HS-5 (cell line): ENCODE data around the gene NPC1.
"Not testable (repeated sequence)": the region's sequence is repeated elsewhere in the genome, so short reads cannot be mapped to it uniquely, and the experiment has no call there.

ENCODE experiments used
- DNase-seq: peaks from one replicate; pipeline ENCODE4 v3.0.0-alpha.2; 2012; ENCODE audit warnings: low read depth

The NPC1 gene

GRCh38 chr18:23575309-23575651 lies 11.0 kb downstream of the NPC1 start:
- no peak for DNase-seq

DNA sequence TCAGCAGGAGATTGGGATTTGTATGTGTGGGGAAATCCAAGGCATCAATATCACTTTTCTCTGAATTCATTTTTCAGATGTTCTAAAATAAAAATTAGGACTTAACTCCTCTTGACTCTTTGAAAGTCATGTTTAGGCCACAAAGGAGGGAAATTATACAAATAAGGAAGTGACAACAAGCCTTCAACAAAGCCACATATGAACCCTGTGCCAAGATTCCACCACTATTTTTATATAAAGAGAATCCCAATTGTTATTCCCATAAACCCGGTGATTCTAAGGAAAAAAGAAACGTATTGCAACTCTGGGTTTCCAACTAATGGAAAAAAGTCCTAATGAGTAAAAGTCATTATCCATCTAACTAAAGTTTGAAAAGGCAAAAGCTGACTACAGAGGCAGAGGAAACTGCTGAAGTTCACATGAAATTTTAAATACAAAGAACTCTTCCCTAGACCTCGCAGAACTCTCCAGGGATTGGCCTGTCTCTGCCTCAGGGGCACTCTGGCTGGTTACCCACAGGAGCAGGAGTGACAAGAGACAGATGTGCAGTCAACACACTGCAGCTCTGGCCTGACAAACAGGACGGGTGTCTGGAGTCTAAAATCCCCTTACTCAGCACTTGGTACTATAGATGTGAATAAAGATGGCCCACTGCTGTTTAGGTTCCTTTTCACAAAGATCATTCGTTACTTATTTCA lies 11.5 kb downstream of the NPC1 start:
- DNase-seq: no peak

DNA sequence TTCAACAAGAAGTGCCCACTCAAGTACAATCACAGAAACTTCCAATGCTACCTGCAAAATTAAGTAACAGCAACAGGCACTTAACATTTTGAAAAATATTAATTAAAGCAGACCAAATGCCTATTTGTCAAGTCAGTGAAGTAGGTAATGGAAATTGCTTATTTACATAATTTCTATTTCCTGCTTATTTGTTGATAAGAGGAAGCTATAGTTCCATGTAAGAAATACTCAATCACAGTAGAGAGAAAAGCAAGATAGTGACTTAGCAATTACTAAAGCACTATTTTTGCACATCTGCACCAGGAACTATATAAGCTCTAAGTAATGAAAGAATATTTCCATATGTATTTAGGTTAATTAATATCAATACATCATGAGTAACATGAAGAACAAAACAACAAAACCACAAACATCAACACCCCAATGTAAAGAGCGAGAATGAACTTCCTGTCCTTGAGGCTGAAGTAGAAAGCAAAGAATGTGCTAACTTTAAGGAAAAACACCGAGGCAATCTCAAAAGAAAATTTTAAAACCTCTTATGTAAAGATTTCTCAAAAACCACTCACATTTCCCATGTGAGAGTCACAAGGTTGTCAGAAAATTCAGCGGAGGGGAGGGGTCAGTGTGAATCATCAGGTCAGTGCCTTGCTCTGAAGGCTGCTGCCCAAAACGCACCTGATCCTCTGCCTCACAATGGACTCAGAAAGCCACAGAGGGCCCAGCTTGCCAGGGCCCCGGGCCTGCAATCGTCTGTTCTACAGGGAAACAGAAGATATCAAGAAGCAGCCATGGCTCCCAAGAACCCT lies 12.5 kb downstream of the NPC1 start:
- DNase-seq: peak; percentile 56

DNA sequence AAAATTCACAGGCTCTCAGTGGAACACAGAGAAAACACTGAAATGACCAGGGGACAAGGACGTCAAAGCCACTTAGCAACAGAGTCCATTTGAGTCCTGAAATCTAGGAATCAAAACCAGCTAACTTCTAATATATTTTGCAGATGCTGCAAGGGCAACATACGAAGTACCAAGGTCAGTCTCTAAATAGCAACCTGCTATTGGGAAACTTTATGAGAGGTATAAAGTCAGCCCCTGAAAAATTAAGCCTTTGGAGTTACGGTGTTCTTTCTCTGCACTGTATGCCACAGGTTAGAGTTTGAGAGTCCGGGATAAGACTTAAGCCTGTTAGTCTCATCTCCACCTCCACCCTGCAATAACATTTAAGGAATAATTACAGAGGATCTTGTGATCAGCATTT lies 13.3 kb downstream of the NPC1 start:
- DNase-seq: no peak

DNA sequence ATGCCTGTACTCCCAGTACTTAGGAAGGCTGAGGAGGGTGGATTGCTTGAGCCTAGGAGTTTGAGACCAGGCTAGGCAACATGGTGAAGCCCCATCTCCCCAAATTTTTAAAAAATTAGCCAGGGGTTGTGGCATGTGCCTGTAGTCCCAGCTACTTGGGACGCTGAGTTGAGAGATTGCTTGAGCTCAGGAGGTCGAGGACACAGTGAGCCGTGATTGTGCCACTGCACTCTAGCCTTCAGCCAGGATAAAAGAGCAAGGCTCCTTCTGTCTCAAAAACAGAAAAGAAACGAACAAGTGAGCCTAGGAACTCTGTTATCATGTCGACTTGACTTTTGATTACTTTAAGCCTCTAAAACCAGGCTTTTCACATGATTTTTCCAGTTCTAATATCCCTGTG lies 13.7 kb downstream of the NPC1 start:
- DNase-seq: no peak

- DNase-seq: no peak
These were observed 14.3 kb downstream of the NPC1 start for GRCh38 chr18:23572012-23572411.

DNA sequence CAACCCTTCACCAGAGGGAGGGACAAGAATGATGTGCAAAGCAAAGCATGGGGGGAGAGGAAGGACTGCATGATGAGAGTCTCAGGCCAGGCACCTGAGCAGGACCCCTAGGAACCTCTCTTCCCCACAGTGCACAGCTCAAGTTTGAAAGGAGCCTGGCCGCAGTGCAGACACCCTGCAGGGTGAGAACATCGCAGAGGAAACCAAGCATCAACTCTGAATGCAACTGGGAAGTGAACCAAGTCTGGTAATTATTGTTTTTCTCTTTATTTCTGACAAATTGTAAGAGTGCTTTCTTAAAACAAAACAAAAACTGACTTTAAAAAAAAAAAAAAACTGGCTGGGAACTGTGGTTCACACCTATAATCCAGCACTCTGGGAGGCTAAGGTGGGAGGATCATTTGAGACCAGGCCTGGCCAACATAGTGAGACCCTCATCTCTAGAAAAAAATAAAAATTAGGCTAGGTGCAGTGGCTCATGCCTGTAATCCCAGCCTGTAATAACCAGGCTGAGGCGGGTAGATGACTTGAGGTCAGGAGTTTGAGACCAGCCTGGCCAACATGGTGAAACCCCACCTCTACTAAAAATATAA lies 15.3 kb downstream of the NPC1 start:
- DNase-seq: no peak

- DNase-seq: no peak
These were observed 16.8 kb downstream of the NPC1 start for GRCh38 chr18:23569299-23570063.

DNA sequence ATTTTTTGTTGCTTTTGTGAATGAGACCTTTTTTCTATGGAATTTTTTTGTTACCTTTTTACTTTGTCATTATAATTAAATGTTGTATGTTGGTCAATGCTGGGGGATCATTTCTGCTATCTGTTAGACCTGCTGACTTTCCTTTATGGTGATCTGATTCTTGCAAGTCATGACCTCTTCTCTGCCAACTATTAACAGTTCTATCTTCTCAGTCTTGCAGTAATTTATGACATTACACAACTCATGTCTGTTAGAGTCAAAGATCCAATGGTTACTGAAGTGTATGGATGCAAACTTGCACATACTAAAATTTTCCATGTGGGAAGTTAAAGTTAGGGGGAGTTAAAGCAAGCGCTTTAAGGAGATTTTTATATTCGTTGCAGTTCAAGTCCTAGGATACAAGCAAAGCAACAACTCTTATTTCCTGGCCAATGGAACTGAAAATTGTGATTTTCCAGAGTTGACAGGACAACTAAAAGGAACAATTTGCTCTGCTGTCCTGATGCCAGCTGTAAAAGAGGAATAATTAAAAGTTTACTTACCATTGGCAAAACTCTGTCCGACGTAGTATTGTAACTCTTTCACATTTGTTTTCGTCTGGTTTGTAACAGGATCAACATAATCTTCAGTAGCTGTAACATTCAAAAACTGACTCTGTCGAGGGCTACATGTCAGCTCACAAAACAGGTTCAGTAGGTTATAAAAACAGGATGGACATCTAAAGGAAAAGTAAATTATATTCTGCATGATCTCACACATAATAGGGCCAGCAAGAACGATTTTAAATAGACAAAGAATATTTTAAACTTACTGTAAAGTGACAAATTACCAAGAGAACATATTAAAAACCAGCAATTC lies 17.8 kb downstream of the NPC1 start:
- no peak for DNase-seq

DNA sequence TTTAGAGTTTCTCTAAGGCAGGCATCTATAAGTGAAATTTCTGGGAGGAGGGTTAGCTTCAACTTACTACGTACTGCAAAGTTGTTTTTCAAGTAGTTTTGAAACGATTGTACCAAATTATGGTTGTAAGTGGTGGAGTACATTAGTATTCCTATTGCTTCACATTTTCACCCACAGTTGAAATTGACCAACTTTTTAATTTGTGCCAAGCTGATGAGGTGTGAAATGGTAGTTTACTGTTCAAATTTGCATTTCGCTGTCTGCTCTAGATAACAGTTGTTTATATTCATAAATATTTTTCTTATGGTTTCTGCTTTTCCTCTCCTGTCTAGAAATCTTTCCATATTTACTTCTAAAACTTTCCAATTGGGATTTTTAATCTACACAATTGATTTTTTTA lies 18.6 kb downstream of the NPC1 start:
- no peak for DNase-seq

GRCh38 chr18:23565916-23566547 lies 20.3 kb downstream of the NPC1 start:
- DNase-seq: no peak

DNA sequence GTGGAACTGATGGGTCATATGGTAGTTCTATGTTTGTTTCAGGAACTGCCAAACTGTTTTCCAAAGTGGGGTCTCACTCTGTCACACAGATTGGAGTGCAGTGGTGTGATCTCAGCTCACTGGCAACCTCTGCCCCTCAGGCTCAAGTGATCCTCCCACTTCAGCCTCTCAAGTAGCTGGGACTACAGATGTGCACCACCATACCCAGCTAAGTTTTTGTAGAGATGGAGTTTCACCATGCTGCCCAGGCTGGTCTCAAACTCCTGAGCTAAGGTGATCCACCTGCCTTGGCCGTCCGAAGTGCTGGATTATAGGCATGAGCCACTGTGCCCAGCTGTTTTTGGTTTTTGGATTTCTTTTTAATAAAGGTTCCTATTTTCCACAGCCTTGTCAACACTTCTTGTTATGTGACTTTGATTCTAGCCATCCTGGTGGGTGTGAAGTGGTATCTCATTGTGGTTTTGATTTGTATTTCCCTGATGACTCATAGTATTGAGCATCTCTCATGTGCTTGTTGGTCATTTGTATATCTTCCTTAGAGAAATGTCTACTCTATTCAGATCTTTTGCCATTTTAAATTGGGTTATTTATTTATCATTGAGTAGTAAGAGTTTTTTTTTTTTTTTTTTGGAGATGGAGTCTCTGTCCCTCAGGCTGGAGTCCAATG lies 22.8 kb downstream of the NPC1 start:
- DNase-seq: peak; percentile 48

- no peak for DNase-seq
These were observed 26.1 kb downstream of the NPC1 start for GRCh38 chr18:23560186-23560585.

DNA sequence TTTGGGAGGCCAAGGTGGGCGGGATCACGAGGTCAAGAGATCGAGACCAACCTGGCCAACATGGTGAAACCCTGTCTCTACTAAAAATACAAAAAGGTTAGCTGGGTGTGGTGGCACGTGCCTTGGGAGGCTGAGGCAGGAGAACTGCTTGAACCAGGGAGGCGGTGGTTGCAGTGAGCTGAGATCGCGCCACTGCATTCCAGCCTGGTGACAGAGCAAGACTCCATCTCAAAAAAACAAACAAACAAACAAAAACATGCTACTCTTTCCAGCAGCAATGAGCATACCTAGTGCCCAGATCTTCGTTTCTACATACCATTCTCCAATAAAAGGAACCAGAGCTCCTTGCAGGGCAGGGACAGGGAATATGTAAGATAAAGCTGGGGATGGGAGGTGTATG lies 28.8 kb downstream of the NPC1 start:
- not testable (repeated sequence) for DNase-seq

GRCh38 chr18:23556145-23556780 lies 30.0 kb downstream of the NPC1 start:
- DNase-seq: no peak

- DNase-seq: no peak
These were observed 32.4 kb downstream of the NPC1 start for GRCh38 chr18:23553887-23554286.

- DNase-seq: no peak
These were observed 33.8 kb downstream of the NPC1 start for GRCh38 chr18:23552505-23552904.

DNA sequence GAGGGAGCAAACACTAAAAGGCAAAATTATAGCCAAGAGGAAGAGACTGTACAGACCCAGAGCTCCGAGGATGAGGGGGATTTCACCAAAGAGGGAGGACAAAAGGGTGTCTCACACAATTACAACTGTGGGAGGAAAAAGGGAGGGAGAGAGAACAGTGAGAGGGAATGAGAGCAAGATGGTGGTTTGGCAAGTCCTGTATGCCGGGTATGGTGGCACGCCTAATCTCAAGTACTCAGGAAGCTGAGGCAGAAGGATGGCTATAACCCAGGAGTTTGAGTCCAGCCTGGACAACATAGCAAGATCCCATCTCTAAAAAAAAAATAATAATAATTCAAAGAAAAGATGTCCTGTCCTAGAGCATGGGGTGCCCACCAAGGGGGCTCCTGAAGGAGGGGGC lies 34.3 kb downstream of the NPC1 start:
- DNase-seq: no peak

DNA sequence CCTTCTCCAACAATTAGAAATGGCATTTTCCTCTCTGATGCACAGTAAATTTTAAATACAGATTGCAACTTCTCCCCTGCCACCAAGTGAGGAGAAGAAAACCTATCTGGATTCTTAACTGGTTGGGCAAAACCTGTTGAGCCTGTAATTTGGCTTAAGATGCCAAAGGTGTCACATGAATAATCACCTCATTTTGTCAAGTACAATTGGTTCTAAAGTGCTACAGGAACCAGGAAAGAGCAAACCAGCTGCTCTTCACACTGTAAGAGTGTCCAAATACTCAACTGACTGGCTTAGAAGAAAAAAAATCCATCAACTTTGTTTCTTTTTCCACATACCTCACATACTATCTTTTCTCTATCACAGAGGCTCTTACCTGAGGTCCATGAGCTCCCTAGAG lies 35.4 kb downstream of the NPC1 start:
- no peak for DNase-seq

- DNase-seq: no peak
These were observed 37.6 kb downstream of the NPC1 start for GRCh38 chr18:23548719-23549118.
